ENCODE measurements around the gene CACNA1C.

Gene CACNA1C

DNA sequence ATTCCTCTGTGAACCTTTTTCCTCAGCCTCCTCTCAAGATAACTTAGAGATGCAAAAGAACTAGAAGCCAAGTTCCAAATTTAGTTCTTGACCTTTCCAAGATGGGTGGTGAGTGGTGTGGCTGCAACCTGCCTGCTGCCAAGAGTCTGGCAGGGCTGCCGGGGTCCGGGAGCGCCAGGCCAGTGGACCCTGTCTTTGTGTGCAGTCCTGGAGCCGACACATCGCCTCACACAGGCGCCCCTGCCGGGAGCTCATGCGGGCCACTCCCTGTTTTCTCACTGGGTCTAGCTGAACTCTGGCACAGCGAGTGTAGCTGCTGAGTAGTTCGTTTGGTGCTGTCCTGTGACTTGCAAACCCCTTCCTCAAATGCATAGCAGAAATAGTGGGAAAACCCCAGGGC, 84.9 kb downstream of the CACNA1C start:
- DNase-seq (ENCODE audit: low read depth in 4 of 4, low spot score in 1 of 4): no peak

DNA sequence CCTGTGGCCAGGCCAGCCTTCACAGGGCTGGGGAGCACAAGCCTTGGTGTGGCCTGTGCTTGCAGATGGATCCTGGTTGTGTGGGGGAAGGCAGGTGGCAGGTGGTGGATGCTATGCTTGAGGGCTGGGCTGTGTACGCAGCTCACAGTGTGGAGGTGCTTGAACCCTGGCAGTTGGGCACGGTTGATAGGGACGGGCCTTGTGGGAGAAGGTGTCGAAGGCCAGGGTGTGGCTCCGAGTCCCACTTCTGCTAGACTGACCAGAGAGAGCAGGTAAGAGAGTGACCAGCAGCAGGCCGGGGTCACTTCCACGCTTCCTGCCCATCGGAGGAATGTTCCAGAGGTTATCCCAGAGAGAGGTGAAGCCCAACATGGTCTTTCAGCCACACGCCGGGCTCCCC, 85.5 kb downstream of the CACNA1C start:
- DNase-seq (ENCODE audit: low read depth in 4 of 4, low spot score in 1 of 4): no peak

DNA sequence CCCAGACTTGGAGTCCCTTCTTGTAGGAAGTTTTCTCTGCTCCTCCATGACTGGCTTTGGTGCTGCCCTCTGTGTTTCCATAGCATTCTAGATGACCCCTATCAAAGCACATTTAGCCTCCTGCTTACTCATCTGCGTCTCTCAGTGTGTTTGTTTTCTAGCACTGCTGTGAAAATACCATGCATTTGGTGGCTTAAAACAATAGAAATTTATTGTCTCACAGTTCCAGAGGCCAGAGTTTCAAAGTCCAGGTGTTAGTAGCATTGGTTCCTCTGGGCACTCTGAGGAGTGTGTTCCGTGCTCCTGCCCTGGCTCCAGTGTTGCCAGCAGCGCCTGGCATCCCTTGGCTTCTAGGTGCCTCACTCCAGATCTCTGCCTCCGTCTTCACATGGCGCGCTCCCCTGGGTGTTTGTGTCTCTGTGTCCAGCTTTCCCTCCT, 86.1 kb downstream of the CACNA1C start:
- no peak for DNase-seq (ENCODE audit: low read depth in 4 of 4, low spot score in 1 of 4)

DNA sequence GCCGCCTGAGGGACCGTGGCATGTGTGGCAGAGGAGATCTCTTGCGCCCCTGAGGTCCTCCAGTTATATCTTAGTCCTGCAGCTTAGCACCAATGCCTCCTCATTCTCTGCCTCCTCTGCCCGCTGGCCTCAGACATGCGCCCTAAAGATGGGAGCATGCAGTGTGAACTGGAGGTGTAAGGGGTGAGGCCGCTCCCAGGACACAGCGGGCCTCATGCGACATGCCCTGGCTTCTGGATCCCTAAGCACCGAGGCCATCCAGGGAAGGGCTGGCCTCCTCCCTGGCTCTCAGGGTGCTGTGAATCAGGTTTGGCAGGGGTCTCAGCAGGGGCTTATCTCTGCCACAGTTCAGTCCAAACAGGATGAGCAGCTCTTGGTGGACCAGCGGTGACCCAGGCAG, 86.9 kb downstream of the CACNA1C start:
- no peak for DNase-seq (ENCODE audit: low read depth in 4 of 4, low spot score in 1 of 4)

DNA sequence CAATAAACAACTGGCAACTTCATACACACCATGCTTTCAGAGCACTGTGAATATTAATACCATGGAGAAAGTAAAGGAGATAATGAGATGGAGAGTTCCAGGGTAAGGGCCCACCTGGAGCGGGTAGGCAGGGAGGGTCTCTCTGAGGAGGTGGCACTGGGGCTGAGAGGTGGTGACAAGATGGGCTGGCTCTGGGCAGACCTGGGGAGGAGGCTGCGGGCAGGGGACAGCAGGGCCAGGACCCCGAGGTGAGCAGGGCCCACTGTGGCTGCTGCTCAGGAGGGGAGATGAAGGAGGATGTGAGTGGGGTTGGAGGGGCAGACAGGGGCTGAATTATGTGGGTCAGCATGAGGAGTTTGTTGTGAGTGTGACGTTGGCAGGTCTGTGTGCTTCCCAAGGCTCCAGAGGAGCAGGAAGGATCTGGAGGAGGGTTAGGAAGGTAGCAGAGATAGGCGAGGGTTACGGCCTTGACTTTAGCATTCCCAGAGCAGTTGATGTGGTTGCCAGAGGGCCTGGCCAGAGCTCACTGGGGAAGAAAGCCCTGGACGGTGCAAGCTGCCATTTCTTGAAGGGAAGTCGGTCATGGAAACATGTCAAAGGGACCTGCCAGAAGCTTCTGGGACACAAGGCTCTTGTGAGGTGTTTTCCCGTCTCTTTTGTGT, 88.2 kb downstream of the CACNA1C start:
- DNase-seq (ENCODE audit: low read depth in 4 of 4, low spot score in 1 of 4): no peak

DNA sequence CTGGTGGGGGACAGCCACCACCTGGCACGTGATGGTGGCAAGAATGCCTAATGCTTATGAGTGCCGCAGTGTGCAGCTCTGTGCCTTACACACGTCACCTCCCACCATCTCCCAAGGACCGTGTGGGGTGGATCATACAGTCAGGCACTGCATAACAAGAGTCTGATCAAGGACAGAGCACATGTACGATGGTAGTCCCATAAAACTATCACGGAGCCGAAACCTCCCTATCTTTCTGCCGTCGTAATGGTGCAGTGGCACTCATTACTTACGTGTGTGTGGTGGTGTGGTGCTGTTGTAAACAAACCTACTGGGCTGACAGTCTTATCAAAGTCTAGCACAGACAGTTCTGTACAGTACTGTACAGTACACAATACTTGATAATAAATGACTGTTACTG, 89.3 kb downstream of the CACNA1C start:
- no peak for DNase-seq (ENCODE audit: low read depth in 4 of 4, low spot score in 1 of 4)

DNA sequence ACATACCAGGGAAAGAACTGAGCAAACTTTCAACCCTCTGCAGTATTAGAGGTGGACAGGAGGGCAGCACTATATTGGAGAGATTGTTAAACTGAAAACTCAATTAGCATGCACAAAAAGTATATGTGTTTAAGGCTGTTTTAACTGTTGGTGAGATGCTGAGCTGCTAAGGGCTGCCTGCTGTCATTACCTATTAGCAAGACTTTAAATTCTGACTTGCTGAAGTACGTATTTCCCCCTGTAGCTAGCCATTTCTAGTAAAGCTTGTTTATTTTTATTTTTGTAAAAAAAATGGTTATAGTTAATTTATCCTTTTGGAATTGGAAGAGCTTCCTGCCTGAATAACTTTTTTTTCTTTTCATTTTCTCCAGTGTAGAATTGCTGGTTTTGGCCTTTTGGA, 92.2 kb downstream of the CACNA1C start:
- no peak for DNase-seq (ENCODE audit: low read depth in 4 of 4, low spot score in 1 of 4)

DNA sequence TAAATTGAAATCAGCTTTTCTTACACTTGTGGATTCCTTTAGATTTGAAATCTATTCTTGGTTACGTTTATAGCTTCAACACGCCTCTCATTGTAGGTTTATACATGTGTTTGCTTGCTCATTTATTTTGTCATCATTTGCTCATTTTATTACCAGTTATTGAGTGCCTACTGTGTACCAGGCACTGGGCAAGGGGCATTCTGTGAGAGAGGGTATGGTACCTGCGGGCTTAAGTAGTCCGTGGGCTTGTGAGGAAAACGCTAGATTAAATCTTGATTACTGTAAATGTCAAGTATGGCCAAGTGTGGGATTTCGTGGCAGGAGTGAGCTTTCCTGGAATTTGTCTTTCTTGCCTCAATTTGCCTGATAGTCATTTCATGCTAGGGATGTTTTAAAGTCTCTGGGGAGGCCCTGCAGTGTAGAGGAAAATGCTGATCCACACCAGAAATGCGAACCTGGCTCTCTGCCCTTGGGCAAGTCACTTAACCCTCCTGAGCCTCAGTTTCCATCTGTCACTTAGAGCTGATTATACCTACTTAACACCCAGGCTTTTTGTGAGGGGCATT, 92.7 kb downstream of the CACNA1C start:
- no peak for DNase-seq (ENCODE audit: low read depth in 4 of 4, low spot score in 1 of 4)

DNA sequence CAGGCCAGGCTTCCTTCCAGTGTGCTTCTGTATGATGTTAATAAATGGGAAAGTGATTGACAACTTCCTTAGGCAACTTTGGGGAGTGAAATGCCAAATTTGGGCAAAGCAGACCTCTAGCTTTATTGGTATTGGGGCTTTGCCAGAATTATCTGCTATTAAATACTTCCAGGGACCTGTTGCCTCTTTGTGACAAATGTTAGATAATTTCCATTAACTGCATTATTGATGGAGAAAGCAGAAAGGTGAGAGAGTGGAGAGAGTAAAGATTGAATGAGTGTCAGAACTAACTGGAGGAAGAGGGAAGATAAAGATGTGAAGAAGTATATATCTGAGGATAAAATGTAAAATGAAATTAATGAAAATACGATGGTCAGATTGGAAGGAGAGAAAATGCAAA, 94.5 kb downstream of the CACNA1C start:
- no peak for DNase-seq (ENCODE audit: low read depth in 4 of 4, low spot score in 1 of 4)

DNA sequence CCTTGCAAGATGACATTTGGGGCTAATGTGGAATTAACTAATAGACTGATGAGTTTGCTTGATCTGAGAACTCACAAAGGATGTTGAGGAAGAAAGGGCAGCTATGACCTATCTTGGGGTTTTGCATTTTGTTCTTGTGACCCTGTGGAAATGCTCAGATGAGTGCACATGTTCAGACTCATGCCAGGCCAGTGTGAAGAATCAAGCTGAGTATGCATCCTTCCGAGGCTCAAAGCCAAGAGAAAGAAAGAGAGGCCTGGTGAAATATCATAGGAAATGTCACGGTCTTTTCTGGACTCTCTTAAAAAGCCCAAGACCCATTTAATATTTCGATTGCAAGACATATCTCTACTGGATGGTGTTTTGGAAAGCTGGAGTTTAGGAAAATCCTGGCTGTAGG, 96.3 kb downstream of the CACNA1C start:
- DNase-seq (ENCODE audit: low read depth in 4 of 4, low spot score in 1 of 4): no peak

DNA sequence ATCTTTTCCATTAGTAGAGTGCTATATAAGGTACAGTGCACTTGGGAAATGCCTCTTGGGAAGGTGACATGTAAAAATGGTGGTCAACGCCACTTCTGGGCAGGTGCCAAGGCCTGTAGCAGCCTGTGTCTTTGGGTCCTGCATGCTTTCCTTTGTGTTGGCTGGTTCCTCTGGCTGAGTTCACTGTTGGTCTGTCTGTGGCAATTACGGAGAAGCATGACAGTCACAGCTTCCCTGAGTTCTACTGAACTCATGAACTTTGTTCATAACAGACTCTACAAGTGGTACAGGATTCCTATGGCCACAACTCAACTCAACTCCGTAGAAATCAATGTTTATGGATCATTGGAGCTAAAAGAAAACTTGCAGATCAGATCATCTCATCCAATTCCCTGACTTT, 98.0 kb downstream of the CACNA1C start:
- DNase-seq (ENCODE audit: low read depth in 4 of 4, low spot score in 1 of 4): no peak

DNA sequence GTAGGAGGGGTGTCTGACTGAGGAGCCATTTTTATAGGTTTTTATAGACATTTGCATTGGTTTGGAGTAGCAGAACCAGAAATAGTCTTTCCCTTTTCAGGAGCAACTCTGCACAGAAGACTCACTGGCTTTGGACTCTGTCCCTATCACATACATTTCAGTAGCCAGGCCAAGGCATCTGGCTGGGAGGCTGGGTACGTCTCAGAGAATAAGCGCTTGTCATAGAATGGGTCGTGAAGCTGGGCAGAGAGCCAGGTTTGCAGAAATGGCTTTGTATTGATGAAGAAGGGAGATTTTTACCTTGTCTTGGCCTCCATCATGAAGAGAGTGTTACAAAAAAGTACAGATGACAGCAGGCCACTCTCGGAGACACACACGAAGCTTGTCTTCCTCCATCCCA, 98.6 kb downstream of the CACNA1C start:
- DNase-seq (ENCODE audit: low read depth in 4 of 4, low spot score in 1 of 4): no peak

DNA sequence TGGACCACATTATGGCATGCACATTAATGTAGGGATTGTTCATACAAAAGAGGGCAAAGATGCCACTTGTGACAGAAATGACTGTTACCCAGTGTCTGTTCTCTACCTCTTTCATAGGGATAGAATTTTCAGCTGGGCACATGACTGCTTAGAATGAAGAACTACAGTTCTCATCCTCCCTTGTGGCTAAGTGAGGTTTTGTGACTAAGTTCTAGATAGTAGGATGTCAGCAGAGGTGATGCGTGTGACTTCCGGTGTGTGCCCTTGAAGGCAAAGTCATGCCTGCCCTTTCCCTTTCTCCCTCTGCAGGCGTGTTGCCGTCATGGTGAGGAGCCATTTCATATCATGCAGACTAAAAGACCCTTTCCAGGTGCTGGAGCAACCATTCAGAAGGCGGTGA, 99.3 kb downstream of the CACNA1C start:
- no peak for DNase-seq (ENCODE audit: low read depth in 4 of 4, low spot score in 1 of 4)

DNA sequence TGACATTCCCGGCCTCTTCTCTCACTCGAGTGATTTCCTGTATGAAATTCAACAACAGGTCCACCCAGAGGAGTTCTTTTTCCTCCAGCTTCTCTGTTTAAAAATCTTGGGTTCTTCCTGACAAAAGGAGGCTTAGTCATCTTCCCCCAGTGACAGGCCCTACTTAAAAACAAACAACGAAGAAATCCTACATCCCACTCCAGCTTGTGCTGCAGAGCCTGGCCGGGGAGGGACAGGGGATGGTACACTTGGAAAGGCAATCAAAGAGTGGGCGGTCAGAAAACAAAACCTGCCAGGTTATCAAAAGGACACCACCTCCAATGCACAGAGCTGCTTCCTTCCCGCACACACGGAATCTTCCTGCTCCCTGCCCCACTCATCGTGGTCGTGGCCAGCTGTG, 101.3 kb downstream of the CACNA1C start:
- no peak for DNase-seq (ENCODE audit: low read depth in 4 of 4, low spot score in 1 of 4)

DNA sequence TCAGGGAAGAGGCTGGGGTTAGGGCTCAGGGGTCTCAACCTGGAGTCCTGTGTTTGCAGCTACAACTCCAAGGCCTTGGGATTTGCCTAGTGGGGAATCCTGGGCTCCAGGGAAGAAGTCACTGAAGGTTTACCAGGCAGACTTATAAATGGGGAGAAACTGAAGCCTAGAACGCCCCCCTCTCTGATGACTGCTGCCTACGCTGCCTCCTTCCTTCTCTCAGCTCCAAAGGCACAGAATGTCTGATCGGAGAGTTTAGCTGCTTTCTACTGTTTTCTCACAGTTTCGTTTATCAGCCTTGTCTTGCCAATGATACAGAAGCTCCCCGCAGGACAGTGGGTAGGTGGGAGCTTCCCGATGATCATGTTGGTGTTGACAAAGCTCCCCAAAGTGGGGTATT, 101.7 kb downstream of the CACNA1C start:
- DNase-seq (ENCODE audit: low read depth in 4 of 4, low spot score in 1 of 4): no peak

DNA sequence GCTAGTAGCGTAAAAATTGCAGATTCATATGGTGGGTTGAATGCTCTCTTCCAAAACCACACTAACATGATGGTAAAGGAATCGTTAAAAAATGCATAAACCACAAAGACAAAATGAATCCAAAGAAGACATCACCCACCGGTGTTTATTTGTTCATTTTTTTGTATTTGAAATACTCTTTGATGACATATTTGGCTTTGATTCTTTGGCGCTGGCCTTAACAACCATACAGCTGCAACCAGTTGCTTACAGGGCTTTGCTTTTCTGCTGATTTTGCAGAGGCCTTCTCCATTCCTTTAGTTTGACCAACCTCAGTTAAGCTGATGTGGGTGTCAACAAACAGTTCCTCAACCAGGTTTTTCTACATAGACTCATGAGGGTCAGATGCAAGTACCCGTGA, 103.5 kb downstream of the CACNA1C start:
- no peak for DNase-seq (ENCODE audit: low read depth in 4 of 4, low spot score in 1 of 4)

DNA sequence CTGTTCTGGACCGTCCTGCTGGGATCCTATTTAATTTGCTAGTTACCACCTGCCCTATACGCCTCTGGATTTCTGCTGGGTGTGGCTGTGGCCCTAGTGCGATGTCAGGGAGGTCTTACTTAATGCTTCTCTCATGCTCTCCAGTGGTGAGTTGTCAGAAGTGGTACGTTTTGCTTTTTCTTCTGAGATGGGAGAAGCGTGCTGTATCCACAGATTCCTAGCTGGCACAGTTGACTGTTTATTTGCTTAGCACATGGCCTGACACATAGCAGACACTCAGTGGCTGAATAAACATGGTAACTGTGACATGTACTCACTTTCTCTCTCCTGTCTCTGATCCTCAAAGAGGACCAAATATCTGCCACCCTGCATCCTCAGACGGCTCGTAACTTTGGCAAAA, 107.3 kb downstream of the CACNA1C start:
- no peak for DNase-seq (ENCODE audit: low read depth in 4 of 4, low spot score in 1 of 4)

DNA sequence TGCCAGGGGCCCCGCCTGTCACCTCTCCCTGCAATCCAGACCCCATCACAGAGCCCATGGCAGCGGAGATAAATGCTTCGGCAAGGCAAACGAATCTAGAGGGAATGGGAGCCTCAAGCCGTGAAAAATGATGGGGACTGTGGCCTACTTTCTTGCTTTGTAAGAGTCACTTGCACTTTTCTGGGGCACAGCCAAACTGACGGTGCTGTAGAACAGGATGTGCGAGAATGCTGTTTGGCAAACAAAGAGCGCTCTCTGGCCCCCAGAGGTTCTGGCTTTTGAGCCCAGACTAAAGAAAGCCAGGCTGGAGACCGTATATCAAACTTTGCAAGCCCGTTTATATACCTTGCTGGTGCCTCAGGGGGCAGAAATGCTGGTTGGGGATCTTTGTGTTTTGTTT, 108.7 kb downstream of the CACNA1C start:
- DNase-seq (ENCODE audit: low read depth in 4 of 4, low spot score in 1 of 4): no peak

DNA sequence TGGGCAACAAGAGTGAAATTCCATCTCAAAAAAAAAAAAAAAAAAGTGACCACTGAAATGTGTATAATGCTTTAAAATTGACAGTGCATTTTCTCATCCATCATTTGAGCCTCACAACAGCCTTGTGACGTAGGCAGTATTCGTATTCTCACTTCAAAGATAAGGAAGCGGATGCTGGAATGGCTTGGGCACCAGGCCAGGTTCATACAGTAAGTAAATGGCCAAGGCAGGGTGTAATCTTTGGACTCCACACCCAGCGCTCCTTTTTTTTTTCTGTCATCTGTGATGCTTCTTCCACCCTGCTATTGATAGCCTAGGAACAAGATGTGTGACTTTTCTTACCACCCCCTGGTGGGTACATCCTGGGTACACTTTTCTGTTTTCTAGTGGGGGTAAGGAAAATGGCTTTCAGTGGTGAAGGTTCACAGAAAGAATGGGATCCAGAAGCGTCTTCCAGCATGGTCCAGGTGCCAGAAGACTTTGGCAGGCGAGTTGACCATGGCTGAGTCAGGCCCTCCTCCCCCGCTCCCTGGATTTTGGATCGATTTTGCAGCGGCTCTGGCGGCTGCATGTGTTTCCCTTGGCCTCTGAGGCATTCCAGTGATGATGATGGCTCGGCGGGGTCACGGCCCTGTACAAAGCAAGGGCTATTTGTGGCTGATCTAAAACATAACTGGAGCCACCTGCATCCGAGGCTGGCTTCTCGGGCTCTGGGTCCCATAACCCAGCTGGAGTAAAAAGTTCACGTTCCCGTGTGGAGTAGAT, 110.6 kb downstream of the CACNA1C start:
- no peak for DNase-seq (ENCODE audit: low read depth in 4 of 4, low spot score in 1 of 4)

DNA sequence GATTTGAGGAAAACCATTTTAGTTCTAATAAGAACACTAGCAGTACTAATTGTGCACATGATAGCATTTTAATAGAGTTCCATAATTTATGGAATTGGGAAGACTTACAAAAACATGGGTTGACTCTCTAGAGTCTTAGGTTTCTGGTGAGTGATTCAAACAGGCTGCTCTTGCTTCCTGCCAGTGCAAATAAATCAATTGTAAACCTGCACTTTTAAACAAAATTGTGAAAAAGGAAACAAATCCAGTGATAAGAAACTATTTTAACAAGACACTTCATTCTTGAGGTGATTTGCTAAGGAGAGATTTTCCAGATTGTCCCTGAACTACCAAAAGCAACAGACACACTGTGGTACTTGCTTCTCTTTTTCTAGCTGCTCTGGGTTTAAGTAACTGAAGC, 112.2 kb downstream of the CACNA1C start:
- DNase-seq (ENCODE audit: low read depth in 4 of 4, low spot score in 1 of 4): no peak

DNA sequence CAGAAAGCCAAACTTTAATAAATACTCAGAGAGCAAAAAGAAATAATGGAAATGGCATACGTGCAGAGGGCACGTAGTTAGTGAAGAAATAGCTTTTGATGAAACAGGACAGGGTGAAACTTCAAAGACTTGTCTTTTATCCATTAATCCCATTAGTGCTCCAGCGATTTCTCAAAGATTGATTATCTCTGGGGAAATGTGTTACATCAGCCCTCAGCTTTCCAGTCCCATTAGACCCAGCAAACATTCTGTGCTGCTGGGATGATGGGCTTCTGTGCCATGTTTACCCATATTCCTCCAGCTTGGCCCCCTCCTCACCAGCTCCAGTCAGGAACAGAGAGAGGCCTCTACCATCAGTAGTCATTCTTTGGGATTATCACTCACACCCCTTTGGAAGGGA, 113.1 kb downstream of the CACNA1C start:
- DNase-seq (ENCODE audit: low read depth in 4 of 4, low spot score in 1 of 4): no peak

DNA sequence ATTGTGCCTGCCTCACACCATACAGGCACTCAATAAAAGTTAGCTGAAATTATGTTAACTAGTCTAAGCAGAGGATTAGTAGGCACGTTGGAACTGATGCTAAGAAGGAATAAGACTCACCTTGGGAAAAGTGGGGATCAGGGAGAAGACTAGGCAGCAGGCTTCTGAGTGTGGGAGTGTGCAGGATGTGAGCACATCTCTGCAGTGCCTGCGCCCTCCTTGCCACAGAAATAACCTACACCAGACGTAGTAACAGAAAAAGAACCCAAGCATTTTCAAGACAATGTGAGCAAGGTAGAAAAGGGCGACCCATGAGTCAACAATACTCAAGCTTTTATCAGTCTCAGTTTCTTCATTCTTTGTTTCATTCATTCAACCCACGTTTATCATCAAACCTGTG, 113.9 kb downstream of the CACNA1C start:
- no peak for DNase-seq (ENCODE audit: low read depth in 4 of 4, low spot score in 1 of 4)

DNA sequence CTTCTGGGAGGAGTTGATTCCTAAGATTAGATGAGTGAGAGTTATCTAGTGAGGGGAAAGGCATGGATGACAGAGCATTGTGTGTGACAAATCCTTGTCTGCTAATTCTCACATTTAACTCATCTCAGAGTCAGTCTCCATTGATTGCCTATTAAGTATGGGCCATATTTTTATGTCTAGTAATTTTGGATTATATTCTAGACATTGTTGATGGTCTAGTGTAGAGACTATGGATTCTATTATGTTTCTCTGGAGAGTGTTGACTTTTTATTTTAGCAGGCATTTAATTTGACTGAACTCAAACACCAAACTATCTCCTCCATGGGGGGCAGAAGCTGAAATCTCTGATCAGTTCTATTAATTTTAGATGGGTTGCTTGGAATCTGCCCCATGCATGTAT, 114.4 kb downstream of the CACNA1C start:
- DNase-seq (ENCODE audit: low read depth in 4 of 4, low spot score in 1 of 4): no peak

Data from stimulated activated CD4-positive, alpha-beta T cell treated with anti-CD3 and anti-CD28 coated beads, Interleukin-1b, Interleukin-23, amount 100 ng/mL, for 24 hours (primary cell).